ENCODE data around the gene CACNB1. TPM values are rescaled to one million over a fixed set of nuclear protein-coding genes. Genes with fewer than 3 reads are reported as not detected.
A peak's percentile ranks its signal among the peaks of the same experiment; 100 is the strongest.
"Not testable (repeated sequence)": the region's sequence is repeated elsewhere in the genome, so short reads cannot be mapped to it uniquely, and the experiment has no call there.

CACNB1 gene
- total RNA-seq, 4 donors from 2014 or later, result 5.7 to 13.1 (median 11.2) TPM

GRCh38 chr17:39169101-39169500 is 28.4 kb downstream of the CACNB1 start:
- no peak for DNase-seq (ENCODE audit: low spot score in 2 of 2)
- no peak for TF ChIP-seq CTCF (IDR thresholded peaks at IDR 0.05)
- no peak for TF ChIP-seq POLR2A (IDR thresholded peaks at IDR 0.05)
- WGBS, 2 donors, result 81 to 83% methylated on average over 14 of the region's 14 CpGs
- intact Hi-C loops (cut with DNase I; ENCODE audit: low total_unique reads), result no loop called here
- H3K4me3 ChIP-seq (ENCODE audit: low read depth, poor library complexity, severe bottlenecking), result no peak overlapping the region

- intact Hi-C loops (cut with DNase I; ENCODE audit: low total_unique reads); H3K4me3 ChIP-seq (ENCODE audit: low read depth, poor library complexity, severe bottlenecking): not testable (repeated sequence)
- 93 to 96% methylated on average over 10 of the region's 10 CpGs for WGBS, 2 donors
Measured at GRCh38 chr17:39168503-39168902, 29.0 kb downstream of the CACNB1 start.

GRCh38 chr17:39167476-39167875 is 30.0 kb downstream of the CACNB1 start:
- DNase-seq (ENCODE audit: low spot score in 2 of 2), result no peak
- no peak for TF ChIP-seq POLR2A (IDR thresholded peaks at IDR 0.05)
- TF ChIP-seq CTCF (IDR thresholded peaks at IDR 0.05), result no peak
- WGBS, 2 donors, result 39 to 60% methylated on average over 2 of the region's 2 CpGs
- intact Hi-C loops (cut with DNase I; ENCODE audit: low total_unique reads), result no loop called here
- no peak overlapping the region for H3K4me3 ChIP-seq (ENCODE audit: low read depth, poor library complexity, severe bottlenecking)

More at GRCh38 chr17:39168503-39168902, 29.0 kb downstream of the CACNB1 start:
- DNase-seq (ENCODE audit: low spot score in 2 of 2), result not testable (repeated sequence)

GRCh38 chr17:39166437-39167335 is 30.8 kb downstream of the CACNB1 start:
- no peak for DNase-seq (ENCODE audit: low spot score in 2 of 2)
- no peak overlapping the region for H3K4me3 ChIP-seq (ENCODE audit: low read depth, poor library complexity, severe bottlenecking)
- intact Hi-C loops (cut with DNase I; ENCODE audit: low total_unique reads), result no loop called here
- 64 to 65% methylated on average over 7 of the region's 7 CpGs for WGBS, 2 donors
- no peak for TF ChIP-seq POLR2A (IDR thresholded peaks at IDR 0.05)
- TF ChIP-seq CTCF (IDR thresholded peaks at IDR 0.05), result no peak

GRCh38 chr17:39165841-39166349 is 31.6 kb downstream of the CACNB1 start, which contains the start of gene ARL5C:
ARL5C (minus strand) TSS chr17:39166161; CDS start chr17:39165760, 401 bp downstream.
- 75 to 76% methylated on average over 16 to 17 of the region's 17 CpGs for WGBS, 2 donors
- DNase-seq (ENCODE audit: low spot score in 2 of 2), result no peak
- TF ChIP-seq CTCF (IDR thresholded peaks at IDR 0.05) (no peak), POLR2A (IDR thresholded peaks at IDR 0.05) (no peak)
- H3K4me3 ChIP-seq (ENCODE audit: low read depth, poor library complexity, severe bottlenecking), result peak within 1 kb of the TSS; percentile 9
- intact Hi-C loops (cut with DNase I; ENCODE audit: low total_unique reads), result no loop called here

- intact Hi-C loops (cut with DNase I; ENCODE audit: low total_unique reads), result no loop called here
- peak overlapping the region; percentile 9 for H3K4me3 ChIP-seq (ENCODE audit: low read depth, poor library complexity, severe bottlenecking)
- no peak for TF ChIP-seq POLR2A (IDR thresholded peaks at IDR 0.05)
- no peak for TF ChIP-seq CTCF (IDR thresholded peaks at IDR 0.05)
- no peak for DNase-seq (ENCODE audit: low spot score in 2 of 2)
- WGBS, 2 donors, result 17 to 35% methylated on average over 37 to 49 of the region's 51 CpGs
Measured at GRCh38 chr17:39165178-39165840, 32.2 kb downstream of the CACNB1 start.
